ENCODE measurements around the gene PITPNB.

- TF ChIP-seq CTCF (IDR thresholded peaks at IDR 0.05; ENCODE audit: low read depth, low read length, poor library complexity, severe bottlenecking) = no peak
- TF ChIP-seq EZH2phosphoT487 (IDR thresholded peaks at IDR 0.05; ENCODE audit: borderline replicate concordance, low read length) = no peak
These were observed 76.2 kb downstream of the PITPNB start for GRCh38 chr22:27842669-27843431.
